HG03558 (cell line): ENCODE results near the gene PNRC2.
"Not testable (repeated sequence)": the region's sequence is repeated elsewhere in the genome, so short reads cannot be mapped to it uniquely, and the experiment has no call there.

ENCODE experiments used
- ATAC-seq: cut with Tn5 transposase; IDR thresholded peaks from one replicate; pipeline ENCODE4 v1.9.1; 2021; ENCODE audit warnings: moderate number of reproducible peaks; ENCODE audit not compliant: unreplicated experiment; ENCODE audit errors: extremely low read depth

Gene PNRC2

DNA sequence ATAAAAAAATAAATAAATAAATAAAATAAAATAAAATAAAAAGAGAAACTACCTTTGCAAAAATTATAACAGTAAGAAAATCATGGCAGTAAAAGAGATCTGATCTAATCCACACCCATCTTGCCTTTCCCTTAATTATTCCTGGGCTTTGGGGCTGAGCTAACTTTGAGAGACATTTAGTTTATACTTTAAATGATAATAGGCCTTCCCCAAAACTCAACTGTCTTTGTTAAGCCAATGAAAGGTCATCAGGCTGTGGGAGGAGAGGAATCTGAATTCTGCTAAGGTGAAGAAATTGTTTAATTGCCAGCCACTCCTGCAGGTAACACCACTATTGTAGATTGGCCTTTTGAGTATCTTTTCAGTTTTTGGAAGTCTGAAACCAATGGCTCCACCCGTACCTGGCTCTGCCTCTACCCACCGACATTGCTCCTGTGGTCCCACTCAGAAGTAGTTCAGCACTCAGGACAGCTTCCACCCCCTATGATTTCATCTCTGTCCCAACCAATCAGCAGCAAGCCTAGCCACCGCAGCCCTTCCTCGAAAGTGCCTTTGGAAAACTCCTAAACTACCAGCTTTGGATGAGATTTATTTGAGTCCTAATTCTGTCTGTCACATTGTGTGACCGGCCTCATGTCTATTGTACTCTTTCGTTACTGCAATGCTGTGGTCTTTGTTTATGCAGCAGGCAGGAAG is 23.0 kb upstream of the PNRC2 start:
- no peak for ATAC-seq

DNA sequence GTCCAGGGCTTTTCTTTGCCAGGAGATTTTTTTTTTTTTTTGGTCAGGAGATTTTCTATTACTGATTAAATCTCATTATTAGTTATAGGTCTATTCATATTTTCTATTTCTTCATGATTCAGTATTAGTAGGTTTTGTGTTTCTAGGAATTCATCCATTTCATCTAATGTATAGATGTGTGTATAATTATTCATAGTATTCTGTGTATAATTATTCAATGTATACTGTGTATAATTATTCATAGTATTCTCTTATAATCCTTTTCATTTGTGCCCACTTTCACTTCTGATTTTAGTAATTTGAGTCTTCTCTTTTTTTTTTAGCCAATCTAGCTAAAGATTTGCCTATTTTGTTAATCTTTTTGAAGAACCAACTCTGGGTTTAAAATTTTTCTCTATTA is 12.3 kb upstream of the PNRC2 start:
- ATAC-seq: no peak

DNA sequence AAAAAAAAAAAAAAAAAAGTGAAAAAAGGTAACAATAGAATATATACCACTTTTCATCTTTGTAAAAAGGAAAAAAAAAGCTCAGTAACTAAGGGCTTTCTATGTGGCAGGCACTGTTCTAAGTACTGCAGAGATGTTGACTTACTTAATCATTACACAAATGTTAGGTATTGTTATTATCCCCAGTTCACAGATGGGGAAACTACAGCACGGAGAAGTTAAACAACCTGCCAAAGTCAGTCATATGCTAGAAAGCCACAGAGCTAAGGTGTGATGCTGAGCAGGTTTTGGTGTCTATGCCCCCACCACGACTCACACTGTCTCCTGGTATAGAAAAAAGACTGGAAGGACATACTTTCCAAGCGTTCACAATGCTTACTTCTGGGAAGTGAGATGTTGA is 6.6 kb upstream of the PNRC2 start:
- ATAC-seq: no peak

DNA sequence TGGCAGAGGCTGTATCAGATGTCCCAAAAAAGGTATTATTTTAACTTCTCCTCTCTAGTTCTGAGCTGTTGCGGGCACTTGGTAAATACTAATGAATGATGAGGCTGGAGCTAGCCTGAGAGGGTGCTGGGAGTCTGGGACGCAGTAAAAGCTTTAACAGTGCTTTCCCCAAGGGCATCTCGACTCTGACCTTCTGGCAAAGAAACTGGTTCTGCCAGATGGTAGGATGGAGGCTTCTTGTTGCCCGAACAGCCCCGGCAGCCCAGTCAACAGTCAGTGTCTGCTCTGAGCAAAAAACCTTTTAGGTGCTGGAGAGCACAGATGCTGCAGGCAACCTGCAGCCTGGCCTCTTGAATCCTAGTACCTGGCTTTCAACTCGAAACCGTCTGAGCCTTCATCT is 2.5 kb upstream of the PNRC2 start:
- ATAC-seq: no peak

DNA sequence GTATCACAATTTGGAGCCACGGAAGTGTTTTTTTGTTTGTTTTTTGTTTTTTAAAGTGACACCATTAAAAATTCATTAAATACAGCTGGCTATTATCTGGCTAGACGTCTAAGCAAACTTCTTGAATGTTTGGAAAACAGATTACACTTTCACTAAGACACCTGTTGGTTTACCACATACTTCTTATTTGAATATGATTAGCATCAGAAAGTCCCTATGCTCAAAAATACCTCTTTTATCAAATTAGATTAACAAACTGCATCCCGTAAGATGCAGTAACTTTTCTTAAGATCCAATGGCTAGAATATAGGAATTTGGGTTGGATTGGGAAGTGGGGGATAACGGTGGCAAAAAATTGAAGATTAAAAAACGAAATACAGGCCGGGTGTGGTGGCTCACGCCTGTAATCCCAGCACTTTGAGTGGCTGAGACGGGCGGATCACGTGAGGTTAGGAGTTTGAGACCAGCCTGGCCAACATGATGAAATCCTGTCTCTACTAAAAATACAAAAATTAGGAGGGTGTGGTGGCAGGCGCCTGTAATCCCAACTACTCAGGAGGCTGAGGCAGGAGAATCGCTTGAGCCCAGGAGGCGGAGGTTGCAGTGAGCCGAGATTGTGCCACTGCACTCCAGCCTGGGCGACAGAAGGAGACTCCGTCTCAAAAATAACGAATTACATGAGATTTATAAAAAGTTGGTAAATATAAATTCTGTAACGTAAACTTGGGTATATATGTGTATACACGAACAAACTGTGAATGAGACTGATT is 1.4 kb upstream of the PNRC2 start:
- not testable (repeated sequence) for ATAC-seq

DNA sequence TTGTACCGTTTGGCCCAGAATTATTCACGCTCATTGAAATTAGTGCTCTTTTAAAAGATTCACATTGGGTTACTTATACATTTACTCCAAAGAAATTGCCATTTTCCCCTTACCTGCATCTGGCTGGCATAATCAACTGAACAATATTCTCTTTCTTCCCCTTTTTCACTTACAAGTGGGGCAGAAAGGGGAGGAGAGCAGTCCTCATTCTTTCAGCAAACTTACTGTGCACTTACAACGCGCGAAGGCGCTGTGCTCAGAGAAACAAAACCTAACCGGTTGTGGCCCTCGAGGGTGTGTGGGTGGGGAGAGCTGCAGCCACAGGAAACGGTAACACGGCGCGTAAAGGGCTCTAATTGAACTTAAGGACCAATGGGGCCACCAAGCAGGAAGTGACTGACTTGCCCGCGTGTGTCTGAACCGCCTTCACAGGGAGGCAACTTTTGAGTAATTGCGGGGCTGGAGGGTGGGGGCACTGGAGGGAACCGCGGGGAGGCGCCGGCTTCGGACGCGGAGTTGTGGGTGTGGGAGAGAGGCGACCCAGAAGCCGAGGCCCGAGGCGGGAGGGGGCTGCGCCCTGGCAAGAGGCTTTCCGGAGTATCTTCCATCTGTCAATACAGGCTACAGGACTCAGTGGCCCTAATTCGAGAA is 693 bp upstream of the PNRC2 start:
- peak; percentile 30 for ATAC-seq

DNA sequence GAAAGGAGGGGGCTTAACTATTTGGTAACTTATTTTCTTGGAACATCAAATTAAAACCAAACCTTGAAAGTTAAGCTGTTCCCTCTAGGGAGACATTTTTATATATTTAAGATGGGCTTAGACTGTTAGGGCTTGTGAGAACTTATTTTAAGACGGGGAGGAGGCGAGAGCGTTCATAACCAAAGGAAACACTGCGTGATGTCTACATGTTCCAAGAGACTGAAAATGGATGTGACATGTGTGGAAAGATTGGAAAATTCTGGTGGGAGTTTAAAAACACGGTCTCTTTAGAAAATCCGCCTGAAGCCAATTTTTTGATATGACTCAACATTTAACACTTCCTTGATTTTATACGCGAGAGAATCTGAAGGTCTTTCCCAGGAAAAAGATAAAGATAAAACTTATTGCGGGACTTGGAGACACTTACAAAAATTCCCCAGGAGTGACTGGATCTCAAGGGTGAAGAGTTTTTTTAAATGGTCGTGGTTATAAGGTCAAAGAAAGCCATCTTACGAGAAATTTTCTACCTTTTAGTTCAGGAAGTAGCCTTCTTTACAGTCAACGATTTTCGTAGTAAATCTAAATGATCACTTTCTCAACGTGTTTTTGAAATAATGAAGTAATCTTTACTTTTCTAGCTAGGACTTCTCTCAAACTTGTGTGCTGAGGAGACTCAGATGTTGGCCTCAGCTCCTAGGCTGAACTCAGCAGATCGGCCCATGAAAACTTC is 828 bp downstream of the PNRC2 start:
- no peak for ATAC-seq

DNA sequence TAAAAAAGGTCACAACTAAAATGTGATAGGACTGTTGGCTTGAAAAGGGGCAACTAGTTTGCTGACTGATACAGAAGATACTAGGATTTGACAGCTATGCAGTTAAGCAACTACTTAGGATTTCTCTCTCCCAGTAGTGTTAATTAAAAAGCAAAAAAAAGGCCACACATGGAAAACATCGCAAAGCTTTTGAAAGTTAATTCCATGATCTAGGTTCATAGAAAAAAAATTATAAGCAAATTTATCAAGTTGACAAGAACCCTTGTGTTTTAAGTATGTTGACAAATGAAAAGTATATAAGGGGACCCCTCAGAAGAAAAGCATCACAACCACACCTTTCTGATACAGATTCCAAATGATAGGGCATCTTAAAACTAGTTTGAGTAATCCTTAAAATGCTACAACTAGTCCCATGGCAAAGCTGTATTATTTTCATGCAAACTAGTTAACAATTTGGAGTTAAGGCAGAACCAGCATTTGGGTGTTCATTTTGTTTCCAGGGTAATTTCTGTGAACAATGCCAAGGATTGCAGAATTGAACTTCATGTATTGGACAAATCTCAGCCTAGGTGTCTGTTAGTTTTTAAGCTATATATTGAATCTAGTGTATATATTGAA is 4.1 kb downstream of the PNRC2 start:
- ATAC-seq: no peak

DNA sequence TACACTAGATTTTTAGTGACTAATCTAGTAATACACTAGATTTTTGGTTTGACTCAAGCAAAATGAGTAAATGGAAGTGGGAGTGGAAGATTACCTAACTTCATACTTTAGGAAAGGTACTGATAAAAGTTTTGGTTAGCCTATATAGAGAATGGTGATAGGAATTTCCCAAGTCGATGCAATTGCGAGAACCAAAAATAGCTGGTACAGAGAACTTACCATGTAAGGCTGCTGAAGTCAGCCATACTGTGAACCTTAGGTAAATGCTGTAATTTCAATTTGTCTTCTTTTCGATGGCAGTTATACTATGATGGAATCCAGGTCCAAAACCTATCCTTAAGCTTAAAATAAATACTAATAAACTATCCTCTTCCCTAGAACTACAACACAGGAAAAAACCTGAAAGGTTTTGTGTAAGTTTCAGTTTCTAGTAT is 4.6 kb downstream of the PNRC2 start:
- ATAC-seq: no peak

DNA sequence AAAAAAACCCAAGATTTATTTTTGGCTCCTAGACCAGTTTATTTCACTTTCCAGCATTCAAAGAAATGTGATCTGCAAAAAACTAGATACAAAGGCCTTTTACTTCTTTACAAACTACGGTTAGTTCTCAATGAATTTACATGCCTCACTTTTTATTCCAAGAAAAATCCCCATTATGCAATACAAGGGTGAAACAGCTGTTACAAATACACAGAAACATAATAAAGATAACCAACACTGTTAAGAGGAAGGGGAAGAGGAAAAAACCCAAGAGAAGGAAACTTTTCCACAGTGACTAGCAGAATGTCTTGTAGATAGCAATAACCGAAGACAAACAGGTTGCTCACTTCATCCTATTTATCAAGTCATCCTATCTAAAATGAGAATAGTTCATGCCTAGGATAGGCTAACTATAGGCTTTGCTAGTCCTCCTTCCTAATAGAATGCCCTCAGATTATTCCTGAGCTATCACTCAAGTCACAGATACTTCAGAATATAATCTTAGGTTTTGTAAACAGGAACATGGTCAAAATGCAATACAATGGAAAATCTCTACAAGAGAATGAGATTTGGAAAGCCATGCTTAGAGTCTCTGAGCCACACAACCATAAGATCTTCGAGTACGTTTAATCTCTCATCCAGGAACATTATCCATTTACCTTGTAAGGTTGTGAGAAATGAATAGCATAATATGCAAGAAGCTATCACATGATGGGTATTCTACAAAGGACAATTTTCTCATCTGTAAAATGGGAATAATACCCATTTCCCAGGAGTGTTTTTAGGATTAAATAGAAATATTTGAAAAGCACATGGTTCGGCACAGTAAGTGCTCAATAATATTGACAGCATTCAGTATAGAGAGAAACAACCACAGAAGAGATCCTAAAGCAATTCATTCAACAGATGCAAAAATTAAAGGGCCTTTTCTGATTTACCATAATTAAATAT is 5.4 kb downstream of the PNRC2 start:
- no peak for ATAC-seq

DNA sequence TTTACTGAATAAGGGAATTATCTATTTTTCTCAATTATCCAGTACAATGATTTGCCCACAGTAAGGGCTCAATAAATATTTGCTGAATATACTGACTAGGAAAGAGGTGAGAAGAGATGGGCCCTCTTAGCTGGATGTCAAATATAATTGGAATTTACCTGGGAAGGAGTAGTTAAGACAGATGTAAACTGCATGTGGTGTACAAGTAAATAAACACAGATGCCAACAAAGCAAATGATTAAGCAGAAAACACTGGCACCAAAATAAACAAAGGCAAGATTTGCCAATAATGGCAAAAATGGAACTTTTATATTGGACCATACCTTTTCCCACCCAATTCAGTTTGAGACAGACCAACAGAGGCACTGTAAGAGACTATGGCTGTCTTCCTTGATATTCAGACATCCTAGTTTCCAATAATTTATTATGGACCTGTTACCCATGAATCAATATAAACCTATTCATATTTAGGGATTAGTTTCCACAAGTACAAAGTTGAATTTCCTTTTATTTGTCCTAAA is 7.4 kb downstream of the PNRC2 start:
- ATAC-seq: no peak

DNA sequence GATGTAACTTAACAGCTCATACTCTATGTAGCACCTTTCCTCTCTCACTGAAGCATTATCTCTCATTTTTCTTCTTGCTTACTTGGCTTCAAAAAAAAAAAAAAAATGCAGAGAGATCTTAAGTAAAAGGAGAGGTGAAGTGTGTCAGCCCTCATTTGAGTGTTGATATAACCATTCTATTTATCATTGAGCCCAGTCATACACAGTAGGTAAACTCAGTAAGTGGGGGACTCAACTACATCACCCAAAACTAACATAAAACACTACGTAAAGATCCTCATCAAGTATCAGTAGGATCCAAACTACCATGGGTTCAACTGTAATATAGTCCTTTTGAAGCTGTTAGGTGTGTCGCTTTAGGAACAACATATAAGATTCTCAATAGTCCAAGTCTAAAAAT is 8.2 kb downstream of the PNRC2 start:
- no peak for ATAC-seq

DNA sequence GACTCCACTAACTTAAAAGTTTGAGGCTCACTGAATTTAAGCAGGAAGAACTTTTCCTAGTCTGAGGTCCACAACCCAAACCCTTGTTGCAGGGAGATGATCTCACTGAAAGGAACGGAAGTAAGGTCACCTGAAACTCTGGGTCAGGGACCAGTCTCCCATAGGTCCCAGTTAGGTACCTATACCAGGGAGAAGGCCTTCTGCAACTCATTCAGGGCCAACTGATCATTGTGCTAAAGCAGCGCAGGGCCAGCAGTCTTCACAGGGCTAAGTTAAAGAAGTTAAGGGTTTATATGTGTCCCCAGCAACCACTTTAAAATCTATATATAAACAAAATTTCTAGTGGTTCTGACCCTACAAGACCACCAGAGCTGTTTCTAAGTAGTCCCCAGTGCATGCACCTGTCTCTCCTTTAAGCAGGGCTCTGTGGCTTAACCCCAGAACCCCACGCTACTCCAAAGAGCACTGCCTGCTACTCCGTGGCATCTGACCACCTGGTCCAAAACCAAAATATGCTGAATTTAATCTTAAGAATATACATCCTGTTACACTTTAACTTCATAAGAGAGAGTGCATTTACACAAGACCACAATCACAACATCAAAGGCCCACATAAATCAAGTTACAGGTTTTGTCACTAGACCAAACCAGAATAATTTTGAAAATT is 17.7 kb downstream of the PNRC2 start:
- ATAC-seq: no peak

DNA sequence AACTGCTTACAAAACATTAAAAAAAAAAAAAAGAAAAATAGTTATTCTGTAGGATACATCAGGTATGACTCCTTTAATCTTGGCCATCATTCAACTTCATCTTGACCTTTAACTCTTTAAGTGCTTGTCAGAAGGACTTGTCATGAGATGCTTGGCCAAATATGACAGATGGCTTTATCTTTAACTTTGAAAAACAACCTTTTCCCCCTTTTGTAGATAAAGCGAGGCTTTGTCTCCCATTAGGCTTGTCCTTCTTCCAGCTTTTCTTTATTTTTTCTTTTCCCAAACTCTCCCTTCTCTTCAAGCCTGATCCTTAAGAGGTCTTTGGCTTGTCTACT is 18.2 kb downstream of the PNRC2 start:
- no peak for ATAC-seq

DNA sequence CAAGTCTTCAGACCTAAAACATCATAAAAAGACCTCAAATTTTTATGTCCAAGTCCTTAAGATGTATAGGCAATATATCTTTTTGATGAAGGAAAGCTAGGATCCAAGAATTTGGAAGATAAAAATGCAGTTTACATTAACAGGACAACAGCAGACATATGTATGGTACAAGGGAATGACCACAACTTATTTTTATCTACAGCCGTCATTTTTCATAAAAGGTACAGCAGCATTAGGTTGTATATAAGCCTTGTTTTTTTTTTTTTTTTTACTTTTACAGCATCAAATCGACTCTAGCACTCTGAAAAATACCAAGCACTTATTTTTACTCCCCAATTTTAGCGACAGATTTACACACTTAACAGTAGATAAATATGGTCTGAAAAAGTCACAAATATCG is 19.2 kb downstream of the PNRC2 start:
- no peak for ATAC-seq

DNA sequence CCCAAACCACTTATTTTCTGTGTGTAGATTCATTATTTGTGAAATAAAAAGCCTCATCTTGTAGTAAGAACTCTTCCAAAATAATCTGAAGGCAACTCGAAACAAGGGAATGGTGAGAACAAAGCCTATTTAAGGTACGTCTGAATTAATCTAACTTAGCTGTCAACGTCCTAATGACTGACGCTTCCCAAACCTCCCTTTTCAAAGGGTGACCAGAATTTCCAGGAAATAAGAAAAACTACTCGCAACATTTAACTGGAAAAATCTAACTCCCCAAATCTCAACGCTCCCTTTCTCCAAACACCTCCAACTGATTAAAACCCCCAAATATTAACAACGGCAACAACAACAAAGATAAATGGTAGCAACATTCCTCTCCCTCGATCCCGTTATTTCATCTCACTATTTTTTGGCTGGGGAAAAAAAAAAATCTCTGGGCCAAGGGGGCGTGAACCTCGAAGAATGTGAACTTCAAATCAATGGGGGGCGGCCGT is 19.8 kb downstream of the PNRC2 start:
- no peak for ATAC-seq

DNA sequence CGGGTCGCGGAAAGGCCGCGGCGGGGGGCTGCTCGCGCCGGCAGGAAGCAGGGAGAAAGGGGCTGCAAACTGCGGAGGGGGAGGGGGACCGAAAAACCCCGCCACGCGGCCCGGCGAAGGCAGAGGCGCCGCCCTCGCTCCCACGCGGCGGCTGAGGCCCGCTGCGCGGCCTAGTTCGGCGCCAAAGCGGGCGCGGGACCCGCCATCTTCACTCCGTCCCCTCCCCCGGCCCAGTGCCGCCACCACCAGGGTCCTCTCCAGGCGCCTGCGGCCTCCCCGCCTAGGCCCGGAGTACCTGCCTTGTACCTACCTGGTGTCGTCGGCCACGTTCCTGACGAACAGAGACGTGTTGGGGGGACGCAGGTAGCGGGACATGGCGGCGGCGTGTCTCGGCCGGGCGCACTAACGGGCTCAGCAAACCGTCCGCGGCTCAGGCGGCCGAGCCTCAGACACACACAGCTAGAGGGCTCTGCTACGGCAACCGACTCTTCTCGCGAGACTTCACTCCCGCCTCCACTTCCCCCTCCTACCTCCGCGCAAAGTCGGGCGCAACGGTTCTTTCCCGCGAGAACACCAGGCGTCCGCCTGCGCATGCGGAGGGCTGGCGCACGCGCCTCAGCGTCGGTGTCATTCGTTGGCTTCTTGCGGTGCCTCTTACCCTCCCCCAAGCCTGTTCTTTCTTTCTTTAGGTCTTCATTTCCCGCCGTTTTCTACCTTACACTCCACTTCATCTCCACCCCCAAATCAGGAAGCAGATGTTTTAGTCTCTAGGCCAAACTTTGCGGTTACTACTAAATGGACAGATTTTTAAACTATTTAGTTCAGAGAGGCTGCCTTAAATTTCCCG is 20.5 kb downstream of the PNRC2 start, which contains the start of gene SRSF10:
Gene SRSF10 (minus strand): TSS at position 447 of the 847 bp plus-strand sequence. CDS start 72 bp downstream, at position 375.
- ATAC-seq: peak; percentile 77

DNA sequence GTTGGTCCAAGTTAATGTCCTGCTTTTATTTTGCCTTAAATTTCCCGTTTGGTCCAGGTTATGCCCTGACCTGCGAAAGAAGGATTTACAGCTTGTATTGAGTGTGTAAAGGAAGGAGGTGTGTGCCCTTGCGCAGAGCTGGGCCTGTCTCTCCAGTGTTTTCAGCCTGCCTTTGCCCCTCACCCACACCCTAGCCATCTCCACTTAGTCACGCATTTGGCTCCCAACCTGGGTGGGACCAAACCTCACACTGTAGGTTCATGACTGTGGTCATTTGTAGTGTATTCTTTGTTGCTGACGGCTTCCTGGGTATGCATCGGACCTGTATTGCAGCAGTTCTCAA is 21.1 kb downstream of the PNRC2 start:
- ATAC-seq: peak; percentile 28
